ENCODE results near the gene GPC5.

GRCh38 chr13:91740756-91741155 is 342.3 kb downstream of the GPC5 start:
- TF ChIP-seq CTCF (CRISPR knock-in tag; IDR thresholded peaks at IDR 0.05) (no peak), EZH2 (conservative IDR thresholded peaks at IDR 0.05; ENCODE audit: low read depth, low read length) (no peak), SNAI1 (CRISPR knock-in tag; IDR thresholded peaks at IDR 0.05; ENCODE audit: borderline replicate concordance) (no peak), RFX1 (IDR thresholded peaks at IDR 0.05) (no peak), ZNF207 (IDR thresholded peaks at IDR 0.05; ENCODE audit: borderline replicate concordance) (no peak), KLF12 (CRISPR knock-in tag; IDR thresholded peaks at IDR 0.05; ENCODE audit: borderline replicate concordance) (no peak), ZNF720 (CRISPR knock-in tag; IDR thresholded peaks at IDR 0.05) (no peak), SP5 (CRISPR knock-in tag; IDR thresholded peaks at IDR 0.05; ENCODE audit: borderline replicate concordance, low read depth) (no peak), ZBTB2 (CRISPR knock-in tag; IDR thresholded peaks at IDR 0.05; ENCODE audit: low read depth) (no peak), MAFK (conservative IDR thresholded peaks at IDR 0.05 in 1 of 2, IDR thresholded peaks at IDR 0.05 in 1 of 2; ENCODE audit: low read length in 2 of 2) (no peak), ZNF20 (CRISPR knock-in tag; IDR thresholded peaks at IDR 0.05) (no peak), GPN1 (CRISPR knock-in tag; IDR thresholded peaks at IDR 0.05; ENCODE audit: borderline replicate concordance) (no peak)

Measured in HepG2 (cell line).